GM13976 (cell line): ENCODE measurements around the gene KRTAP19-4.

Experiments
- DNase-seq: peaks from one replicate; pipeline ENCODE4 v3.0.0; 2012; ENCODE audit warnings: low spot score
- CTCF ChIP-seq: IDR thresholded peaks from 2 replicates; pipeline ENCODE4 v1.5.1; 2012; ENCODE audit warnings: borderline replicate concordance, mild to moderate bottlenecking; ENCODE audit not compliant: insufficient read depth; ENCODE audit errors: extremely low read depth, missing control alignments, control extremely low read depth
- in situ Hi-C: fragments of 300-500 bp; cut with MboI; formaldehyde crosslinking; loops from one replicate; pipeline ENCODE4 v1.12.0; 2022; ENCODE audit warnings: low sequenced_read_pairs, mixed read lengths, inconsistent platforms; ENCODE audit not compliant: unreplicated experiment

Gene KRTAP19-4

DNA sequence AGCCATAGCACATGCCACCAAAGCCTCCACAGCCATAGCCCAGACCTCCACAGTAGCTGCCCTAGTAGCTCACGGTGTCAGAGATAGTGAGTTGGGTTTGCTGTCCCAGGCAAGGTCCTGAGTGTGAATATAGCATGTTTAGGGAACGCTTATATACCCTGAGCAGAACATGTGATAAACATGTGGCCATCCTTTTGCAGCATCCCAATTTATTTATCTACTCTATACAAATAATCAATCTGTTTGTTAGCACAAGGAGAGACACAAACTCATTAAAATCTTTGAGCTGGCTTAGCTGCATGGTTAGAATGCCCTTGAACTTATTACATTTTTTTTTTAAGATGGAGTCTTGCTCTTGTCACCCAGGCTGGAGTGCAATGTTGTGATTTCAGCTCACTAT is 9.6 kb downstream of the KRTAP19-4 start, which contains the start of gene KRTAP19-2:
KRTAP19-2 (minus strand) TSS at position 101 of the 400 bp plus-strand sequence; CDS start at position 13, 88 bp downstream.
- TF ChIP-seq CTCF: no peak
- DNase-seq: no peak
- in situ Hi-C loops: no loop called here

GRCh38 chr21:30486180-30486579 is 10.8 kb downstream of the KRTAP19-4 start:
- no peak for DNase-seq
- no peak for TF ChIP-seq CTCF
- in situ Hi-C loops: no loop called here

- in situ Hi-C loops: no loop called here
- DNase-seq: no peak
- TF ChIP-seq CTCF: no peak
These were observed 14.8 kb downstream of the KRTAP19-4 start for GRCh38 chr21:30482130-30482529.

- in situ Hi-C loops: no loop called here
- no peak for DNase-seq
- no peak for TF ChIP-seq CTCF
These were observed 16.8 kb downstream of the KRTAP19-4 start, which contains the start of gene KRTAP19-1 for GRCh38 chr21:30480145-30480544. Gene KRTAP19-1 (minus strand): TSS chr21:30480367. CDS start chr21:30480317, 50 bp downstream.

- no peak for DNase-seq
- TF ChIP-seq CTCF: no peak
- in situ Hi-C loops: no loop called here
These were observed 17.7 kb downstream of the KRTAP19-4 start for GRCh38 chr21:30479259-30479658.

GRCh38 chr21:30478004-30478403 is 19.0 kb downstream of the KRTAP19-4 start:
- in situ Hi-C loops: no loop called here
- no peak for TF ChIP-seq CTCF

More at GRCh38 chr21:30478004-30478403, 19.0 kb downstream of the KRTAP19-4 start:
- DNase-seq: no peak
